Fibroblast of skin of back (primary cell): ENCODE data around the gene ASB3.
"Not testable (repeated sequence)": the region's sequence is repeated elsewhere in the genome, so short reads cannot be mapped to it uniquely, and the experiment has no call there.

ENCODE experiments used
- DNase-seq: peaks from one replicate; pipeline ENCODE4 v3.0.0-alpha.2; 2013

Gene ASB3

GRCh38 chr2:53729143-53729762 lies 57.5 kb downstream of the ASB3 start:
- no peak for DNase-seq

GRCh38 chr2:53727921-53728320 lies 58.8 kb downstream of the ASB3 start:
- DNase-seq: no peak

GRCh38 chr2:53725662-53726061 lies 61.1 kb downstream of the ASB3 start:
- no peak for DNase-seq

GRCh38 chr2:53724536-53724935 lies 62.2 kb downstream of the ASB3 start:
- peak; percentile 16 for DNase-seq

- DNase-seq: not testable (repeated sequence)
Measured at GRCh38 chr2:53720944-53721343, 65.8 kb downstream of the ASB3 start.

GRCh38 chr2:53715568-53715967 lies 71.2 kb downstream of the ASB3 start:
- peak; percentile 6 for DNase-seq

- no peak for DNase-seq
Measured at GRCh38 chr2:53711271-53711780, 75.4 kb downstream of the ASB3 start.

GRCh38 chr2:53708988-53709387 lies 77.8 kb downstream of the ASB3 start:
- DNase-seq: no peak

GRCh38 chr2:53701221-53701620 lies 85.5 kb downstream of the ASB3 start:
- DNase-seq: no peak

- no peak for DNase-seq
Measured at GRCh38 chr2:53697686-53698085, 89.1 kb downstream of the ASB3 start.

GRCh38 chr2:53697092-53697491 lies 89.7 kb downstream of the ASB3 start:
- DNase-seq: no peak

- DNase-seq: no peak
Measured at GRCh38 chr2:53695575-53695974, 91.2 kb downstream of the ASB3 start.

GRCh38 chr2:53694096-53694771 lies 92.5 kb downstream of the ASB3 start:
- DNase-seq: no peak

- DNase-seq: no peak
Measured at GRCh38 chr2:53690876-53691275, 95.9 kb downstream of the ASB3 start.

- peak; percentile 18 for DNase-seq
Measured at GRCh38 chr2:53672881-53673522, 113.8 kb downstream of the ASB3 start.

- DNase-seq: no peak
Measured at GRCh38 chr2:53670331-53670730, 116.4 kb downstream of the ASB3 start.

GRCh38 chr2:53668624-53669026 lies 118.1 kb downstream of the ASB3 start:
- no peak for DNase-seq

- DNase-seq: not testable (repeated sequence)
Measured at GRCh38 chr2:53667130-53667529, 119.6 kb downstream of the ASB3 start.

- no peak for DNase-seq
Measured at GRCh38 chr2:53660886-53661285, 125.9 kb downstream of the ASB3 start.

- DNase-seq: not testable (repeated sequence)
Measured at GRCh38 chr2:53658474-53658873, 128.3 kb downstream of the ASB3 start.

- peak; percentile 9 for DNase-seq
Measured at GRCh38 chr2:53655256-53655655, 131.5 kb downstream of the ASB3 start.

GRCh38 chr2:53654396-53654795 lies 132.4 kb downstream of the ASB3 start:
- no peak for DNase-seq

- DNase-seq: no peak
Measured at GRCh38 chr2:53652131-53652530, 134.6 kb downstream of the ASB3 start.

- no peak for DNase-seq
Measured at GRCh38 chr2:53646788-53647187, 140.0 kb downstream of the ASB3 start.
